ENCODE results near the gene PPP4R2. TPM values are rescaled to one million over a fixed set of nuclear protein-coding genes. Genes with fewer than 3 reads are reported as not detected.

PPP4R2 gene
- total RNA-seq, 3 donors from 2014 or later, result 71.5 to 77.5 (median 75.3) TPM

GRCh38 chr3:73070675-73071575 lies 74.3 kb downstream of the PPP4R2 start:
- DNase-seq, result no peak
- no peaks in the 10 kb centered on the region for H3K4me1 ChIP-seq (ENCODE audit: low read depth)
- no peaks in the 10 kb centered on the region for H3K36me3 ChIP-seq (ENCODE audit: low read depth)
- TF ChIP-seq CTCF (IDR thresholded peaks at IDR 0.05), result no peak
- no peak overlapping the region for H3K4me3 ChIP-seq
- intact Hi-C loops (cut with DNase I, micrococcal nuclease), result no loop called here
- H3K9me3 ChIP-seq, result no peaks in the 10 kb centered on the region
- no peak for ATAC-seq

GRCh38 chr3:73071952-73072351 lies 75.3 kb downstream of the PPP4R2 start:
- DNase-seq, result no peak
- intact Hi-C loops (cut with DNase I, micrococcal nuclease), result no loop called here
- Histone ChIP-seq H3K36me3 (ENCODE audit: low read depth) (no peaks in the 10 kb centered on the region), H3K4me3 (no peak overlapping the region), H3K4me1 (ENCODE audit: low read depth) (no peaks in the 10 kb centered on the region), H3K9me3 (no peaks in the 10 kb centered on the region)
- ATAC-seq, result no peak
- no peak for TF ChIP-seq CTCF (IDR thresholded peaks at IDR 0.05)

- DNase-seq (no peak), ATAC-seq (no peak)
- no peak for TF ChIP-seq CTCF (IDR thresholded peaks at IDR 0.05)
- no peaks in the 10 kb centered on the region for H3K36me3 ChIP-seq (ENCODE audit: low read depth)
- intact Hi-C loops (cut with DNase I, micrococcal nuclease), result no loop called here
- no peaks in the 10 kb centered on the region for H3K9me3 ChIP-seq
- H3K4me1 ChIP-seq (ENCODE audit: low read depth), result no peaks in the 10 kb centered on the region
- H3K4me3 ChIP-seq, result no peak overlapping the region
Measured at GRCh38 chr3:73072634-73073033, 76.0 kb downstream of the PPP4R2 start.

- TF ChIP-seq CTCF (IDR thresholded peaks at IDR 0.05), result no peak
- DNase-seq, result no peak
- no peaks in the 10 kb centered on the region for H3K36me3 ChIP-seq (ENCODE audit: low read depth)
- H3K9me3 ChIP-seq, result no peaks in the 10 kb centered on the region
- intact Hi-C loops (cut with DNase I, micrococcal nuclease), result no loop called here
- no peak for ATAC-seq
- H3K4me1 ChIP-seq (ENCODE audit: low read depth), result no peaks in the 10 kb centered on the region
- no peak overlapping the region for H3K4me3 ChIP-seq
Measured at GRCh38 chr3:73073091-73073707, 76.6 kb downstream of the PPP4R2 start.

GRCh38 chr3:73074781-73075180 lies 78.2 kb downstream of the PPP4R2 start:
- no peaks in the 10 kb centered on the region for H3K9me3 ChIP-seq
- H3K4me1 ChIP-seq (ENCODE audit: low read depth), result no peaks in the 10 kb centered on the region
- DNase-seq, result no peak
- no peak overlapping the region for H3K4me3 ChIP-seq
- intact Hi-C loops (cut with DNase I, micrococcal nuclease), result no loop called here
- TF ChIP-seq CTCF (IDR thresholded peaks at IDR 0.05), result no peak
- ATAC-seq, result no peak
- no peaks in the 10 kb centered on the region for H3K36me3 ChIP-seq (ENCODE audit: low read depth)

All from mucosa of descending colon (tissue), 3 donors.